Measurements from ENCODE around the gene VTN.
A peak's percentile ranks its signal among the peaks of the same experiment; 100 is the strongest.

Gene VTN

GRCh38 chr17:28396635-28397239, 26.6 kb upstream of the VTN start:
- TF ChIP-seq CTCF (IDR thresholded peaks at IDR 0.05; ENCODE audit: low read depth, low read length) = no peak
- DNase-seq (ENCODE audit: low read depth in 2 of 2) = no peak
- H3K4me3 ChIP-seq (replicated peaks in 1 of 2; ENCODE audit: low read depth in 2 of 2, low read length in 2 of 2) = no peak overlapping the region

GRCh38 chr17:28395968-28396367, 25.9 kb upstream of the VTN start:
- no peak overlapping the region for H3K4me3 ChIP-seq (replicated peaks in 1 of 2; ENCODE audit: low read depth in 2 of 2, low read length in 2 of 2)
- no peak for TF ChIP-seq CTCF (IDR thresholded peaks at IDR 0.05; ENCODE audit: low read depth, low read length)
- DNase-seq (ENCODE audit: low read depth in 2 of 2) = no peak

GRCh38 chr17:28395426-28395825, 25.3 kb upstream of the VTN start:
- H3K4me3 ChIP-seq (replicated peaks in 1 of 2; ENCODE audit: low read depth in 2 of 2, low read length in 2 of 2) = no peak overlapping the region
- TF ChIP-seq CTCF (IDR thresholded peaks at IDR 0.05; ENCODE audit: low read depth, low read length) = no peak
- DNase-seq (ENCODE audit: low read depth in 2 of 2) = no peak

DNA sequence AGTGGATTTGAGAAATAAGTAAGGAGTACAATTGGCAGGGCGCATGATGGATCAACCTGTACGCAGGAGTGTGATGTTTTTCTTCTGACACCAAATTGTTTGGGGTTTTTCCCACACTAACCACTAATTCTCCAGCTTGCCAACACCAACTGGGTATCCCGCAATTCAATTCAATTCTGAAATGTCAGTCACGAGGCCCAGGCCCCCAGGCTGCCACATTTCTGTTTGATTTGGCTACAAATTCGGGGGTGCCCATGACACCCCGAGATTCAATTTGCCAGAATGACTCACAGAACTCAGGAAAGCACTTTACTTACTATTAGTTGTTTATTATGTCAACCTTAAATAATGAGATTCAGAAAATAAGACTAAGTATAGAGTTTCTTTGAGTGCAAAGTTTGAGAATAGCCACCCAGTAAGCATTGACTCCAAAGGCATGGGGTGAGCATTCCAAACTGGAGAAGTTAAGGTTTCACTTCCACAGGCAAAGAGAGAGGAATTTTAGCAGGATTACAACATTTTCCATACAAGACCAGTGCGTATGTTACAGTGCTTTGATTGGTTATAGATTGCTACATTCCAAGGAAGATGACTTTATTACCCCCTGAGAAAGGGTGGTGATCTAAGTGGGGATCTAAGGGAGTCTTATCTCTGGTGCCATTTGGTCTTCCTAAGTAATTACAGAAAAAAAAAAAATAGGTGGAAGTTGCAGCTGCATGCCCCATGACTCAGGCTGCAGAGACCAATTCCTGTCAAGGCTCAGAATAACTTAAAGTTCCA, 24.4 kb upstream of the VTN start:
- H3K4me3 ChIP-seq (replicated peaks in 1 of 2; ENCODE audit: low read depth in 2 of 2, low read length in 2 of 2) = no peak overlapping the region
- DNase-seq (ENCODE audit: low read depth in 2 of 2) = peak; percentile 9 to 31
- TF ChIP-seq CTCF (IDR thresholded peaks at IDR 0.05; ENCODE audit: low read depth, low read length) = no peak

- no peak for DNase-seq (ENCODE audit: low read depth in 2 of 2)
- no peak overlapping the region for H3K4me3 ChIP-seq (replicated peaks in 1 of 2; ENCODE audit: low read depth in 2 of 2, low read length in 2 of 2)
- no peak for TF ChIP-seq CTCF (IDR thresholded peaks at IDR 0.05; ENCODE audit: low read depth, low read length)
These were observed 22.4 kb upstream of the VTN start for GRCh38 chr17:28392491-28392890.

DNA sequence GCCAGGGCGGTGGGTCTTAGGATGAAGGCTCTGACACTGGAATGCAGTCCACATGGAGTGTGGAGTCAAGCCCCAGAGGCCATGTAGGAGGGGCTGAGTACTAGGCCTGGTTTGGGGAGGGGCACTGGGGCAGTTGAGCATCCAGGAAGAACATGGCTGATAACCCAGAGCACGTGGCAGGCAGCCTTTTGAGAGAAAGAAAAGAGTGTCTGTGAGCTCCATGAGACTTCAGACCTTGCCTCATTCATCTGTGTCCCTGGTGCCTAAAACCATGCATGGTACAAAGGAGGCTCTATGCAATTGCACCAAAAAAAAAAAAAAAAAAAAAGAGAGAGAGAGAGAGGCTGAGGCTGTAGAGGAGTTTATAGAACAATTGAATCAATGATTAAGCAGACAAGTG, 21.3 kb upstream of the VTN start:
- no peak for TF ChIP-seq CTCF (IDR thresholded peaks at IDR 0.05; ENCODE audit: low read depth, low read length)
- no peak for DNase-seq (ENCODE audit: low read depth in 2 of 2)
- H3K4me3 ChIP-seq (replicated peaks in 1 of 2; ENCODE audit: low read depth in 2 of 2, low read length in 2 of 2) = no peak overlapping the region

All from cardiac fibroblast (primary cell).